ENCODE measurements around the gene ACTA2.

DNA sequence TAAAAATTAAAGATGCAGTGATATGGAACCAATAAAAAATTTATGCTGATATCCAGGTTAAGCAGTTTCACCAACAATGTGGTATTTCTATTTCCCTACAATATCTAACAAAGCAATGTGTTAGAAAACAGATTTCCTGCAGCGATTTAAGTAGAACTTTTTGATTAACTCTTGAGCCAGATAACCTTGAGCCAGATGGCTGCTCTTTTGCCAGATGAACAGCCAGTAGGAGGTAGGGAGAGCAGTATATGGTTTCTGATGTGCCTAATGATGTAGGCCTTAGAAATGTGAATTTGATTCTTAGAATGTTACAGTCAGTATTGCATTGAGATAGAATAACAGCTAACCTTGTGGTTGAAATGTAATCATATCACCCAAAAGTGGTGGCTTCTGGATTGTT lies 41.5 kb downstream of the ACTA2 start:
- TF ChIP-seq, protein P1, sequence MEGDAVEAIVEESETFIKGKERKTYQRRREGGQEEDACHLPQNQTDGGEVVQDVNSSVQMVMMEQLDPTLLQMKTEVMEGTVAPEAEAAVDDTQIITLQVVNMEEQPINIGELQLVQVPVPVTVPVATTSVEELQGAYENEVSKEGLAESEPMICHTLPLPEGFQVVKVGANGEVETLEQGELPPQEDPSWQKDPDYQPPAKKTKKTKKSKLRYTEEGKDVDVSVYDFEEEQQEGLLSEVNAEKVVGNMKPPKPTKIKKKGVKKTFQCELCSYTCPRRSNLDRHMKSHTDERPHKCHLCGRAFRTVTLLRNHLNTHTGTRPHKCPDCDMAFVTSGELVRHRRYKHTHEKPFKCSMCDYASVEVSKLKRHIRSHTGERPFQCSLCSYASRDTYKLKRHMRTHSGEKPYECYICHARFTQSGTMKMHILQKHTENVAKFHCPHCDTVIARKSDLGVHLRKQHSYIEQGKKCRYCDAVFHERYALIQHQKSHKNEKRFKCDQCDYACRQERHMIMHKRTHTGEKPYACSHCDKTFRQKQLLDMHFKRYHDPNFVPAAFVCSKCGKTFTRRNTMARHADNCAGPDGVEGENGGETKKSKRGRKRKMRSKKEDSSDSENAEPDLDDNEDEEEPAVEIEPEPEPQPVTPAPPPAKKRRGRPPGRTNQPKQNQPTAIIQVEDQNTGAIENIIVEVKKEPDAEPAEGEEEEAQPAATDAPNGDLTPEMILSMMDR (IDR thresholded peaks at IDR 0.05): no peak
- TF ChIP-seq POLR2AphosphoS5 (IDR thresholded peaks at IDR 0.05): no peak
